RWPE2 (cell line): ENCODE results near the gene RANBP3L.

Experiments
- ATAC-seq: fragments of 200-7000 bp; cut with Tn5 transposase; 3 replicates; pipeline ENCODE4 v1.9.1; 2021; ENCODE audit warnings: low read depth
- DNase-seq: peaks from one replicate; pipeline ENCODE4 v3.0.0-alpha.2; 2020; ENCODE audit warnings: low spot score
- H3K27ac ChIP-seq: fragments of 450-650 bp; 2 replicates; pipeline ENCODE4 v1.5.1; 2017; ENCODE audit warnings: mild to moderate bottlenecking; ENCODE audit not compliant: poor library complexity, severe bottlenecking
- H3K27me3 ChIP-seq: fragments of 250-450 bp; sonication (Bioruptor Pico); 2 replicates; pipeline ENCODE4 v1.5.1; 2021; ENCODE audit warnings: mild to moderate bottlenecking, moderate library complexity; ENCODE audit not compliant: insufficient read depth, poor library complexity, severe bottlenecking
- H3K36me3 ChIP-seq: fragments of 250-450 bp; sonication (Bioruptor Pico); 2 replicates; pipeline ENCODE4 v1.5.1; 2020; ENCODE audit warnings: low read depth, mild to moderate bottlenecking, moderate library complexity
- H3K4me1 ChIP-seq: fragments of 250-450 bp; sonication (Bioruptor Pico); 2 replicates; pipeline ENCODE4 v1.5.1; 2021; ENCODE audit warnings: mild to moderate bottlenecking, moderate library complexity; ENCODE audit not compliant: insufficient read depth, poor library complexity, severe bottlenecking
- H3K4me3 ChIP-seq: fragments of 250-450 bp; sonication (Bioruptor Pico); 2 replicates; pipeline ENCODE4 v1.5.1; 2021; ENCODE audit warnings: mild to moderate bottlenecking, moderate library complexity; ENCODE audit not compliant: severe bottlenecking
- H3K9me3 ChIP-seq: fragments of 250-450 bp; sonication (Bioruptor Pico); 2 replicates; pipeline ENCODE4 v1.5.1; 2021; ENCODE audit warnings: mild to moderate bottlenecking, moderate library complexity; ENCODE audit not compliant: severe bottlenecking
- CTCF ChIP-seq: fragments of 450-650 bp; IDR thresholded peaks from one replicate; pipeline ENCODE4 v1.5.1; 2017; ENCODE audit warnings: mild to moderate bottlenecking, moderate library complexity; ENCODE audit not compliant: poor library complexity, severe bottlenecking

Gene RANBP3L

GRCh38 chr5:36242534-36243485, 58.9 kb downstream of the RANBP3L start:
- ATAC-seq (no peak), DNase-seq (no peak)
- Histone ChIP-seq H3K27me3 (no peaks in the 10 kb centered on the region), H3K4me1 (peaks cover 20% of the 10 kb centered on the region), H3K27ac (peak overlapping the region; percentile 69), H3K4me3 (peak overlapping the region; percentile 51), H3K36me3 (no peaks in the 10 kb centered on the region), H3K9me3 (no peaks in the 10 kb centered on the region)
- no peak for TF ChIP-seq CTCF

GRCh38 chr5:36241631-36242533, 59.8 kb downstream of the RANBP3L start, which contains the start of gene NADK2:
TSS of gene NADK2 (minus strand) at chr5:36241925. CDS start at chr5:36241798, 127 bp downstream.
- Histone ChIP-seq H3K36me3 (no peaks in the 10 kb centered on the region), H3K4me1 (peaks cover 25% of the 10 kb centered on the region), H3K4me3 (peak within 1 kb of the TSS; percentile 51), H3K9me3 (no peaks in the 10 kb centered on the region), H3K27ac (peak within 1 kb of the TSS; percentile 69), H3K27me3 (no peaks in the 10 kb centered on the region)
- peak; percentile 87 for TF ChIP-seq CTCF
- peak; percentile 94 for DNase-seq
- peak; percentile 83 for ATAC-seq

DNA sequence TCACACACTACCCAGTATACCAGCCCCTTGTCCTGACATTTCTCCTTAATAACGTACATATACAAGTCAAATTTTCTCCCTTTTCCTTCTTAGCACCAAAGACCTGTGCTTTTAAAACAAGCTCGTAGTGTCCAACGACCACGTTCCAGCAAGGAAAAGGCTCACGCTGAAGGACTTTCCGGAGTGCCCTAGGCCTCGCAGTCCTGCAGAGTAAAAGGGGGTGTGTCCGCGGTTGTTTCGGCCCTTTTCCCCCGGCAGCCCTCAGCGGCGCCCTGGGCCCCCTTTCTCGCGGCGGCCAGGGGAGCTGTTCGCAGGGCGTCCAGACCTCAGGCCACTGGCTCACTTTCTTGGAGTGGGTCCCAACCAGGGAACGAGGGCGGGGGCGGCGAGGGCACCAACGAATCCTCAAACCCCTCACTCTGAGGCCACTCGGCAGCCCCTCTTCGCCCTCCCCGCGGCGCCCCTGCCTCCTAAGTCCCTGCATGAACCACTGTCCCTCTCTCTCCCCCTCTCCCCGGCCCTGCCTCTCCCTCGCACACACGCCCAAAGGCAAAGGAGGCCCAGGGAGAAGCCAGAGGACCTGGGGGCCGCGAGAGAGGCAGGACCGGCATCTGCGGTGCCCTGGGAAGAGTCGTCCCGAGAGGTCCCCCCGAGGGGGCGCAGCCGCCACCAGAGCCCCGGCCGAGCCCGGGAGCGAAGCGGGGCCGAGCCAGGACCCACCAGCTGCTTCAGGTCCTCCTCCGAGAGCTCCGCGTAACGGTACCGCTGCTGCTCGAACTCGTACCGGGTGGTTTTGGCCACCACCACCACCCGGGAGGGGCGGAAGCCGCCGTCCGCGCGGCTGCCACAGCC, 60.7 kb downstream of the RANBP3L start:
- H3K36me3 ChIP-seq: no peaks in the 10 kb centered on the region
- TF ChIP-seq CTCF: no peak
- H3K27ac ChIP-seq: peak overlapping the region; percentile 69
- ATAC-seq (peak; percentile 62), DNase-seq (peak; percentile 70)
- peak overlapping the region; percentile 51 for H3K4me3 ChIP-seq
- H3K4me1 ChIP-seq: peaks cover 25% of the 10 kb centered on the region
- no peaks in the 10 kb centered on the region for H3K9me3 ChIP-seq
- no peaks in the 10 kb centered on the region for H3K27me3 ChIP-seq

DNA sequence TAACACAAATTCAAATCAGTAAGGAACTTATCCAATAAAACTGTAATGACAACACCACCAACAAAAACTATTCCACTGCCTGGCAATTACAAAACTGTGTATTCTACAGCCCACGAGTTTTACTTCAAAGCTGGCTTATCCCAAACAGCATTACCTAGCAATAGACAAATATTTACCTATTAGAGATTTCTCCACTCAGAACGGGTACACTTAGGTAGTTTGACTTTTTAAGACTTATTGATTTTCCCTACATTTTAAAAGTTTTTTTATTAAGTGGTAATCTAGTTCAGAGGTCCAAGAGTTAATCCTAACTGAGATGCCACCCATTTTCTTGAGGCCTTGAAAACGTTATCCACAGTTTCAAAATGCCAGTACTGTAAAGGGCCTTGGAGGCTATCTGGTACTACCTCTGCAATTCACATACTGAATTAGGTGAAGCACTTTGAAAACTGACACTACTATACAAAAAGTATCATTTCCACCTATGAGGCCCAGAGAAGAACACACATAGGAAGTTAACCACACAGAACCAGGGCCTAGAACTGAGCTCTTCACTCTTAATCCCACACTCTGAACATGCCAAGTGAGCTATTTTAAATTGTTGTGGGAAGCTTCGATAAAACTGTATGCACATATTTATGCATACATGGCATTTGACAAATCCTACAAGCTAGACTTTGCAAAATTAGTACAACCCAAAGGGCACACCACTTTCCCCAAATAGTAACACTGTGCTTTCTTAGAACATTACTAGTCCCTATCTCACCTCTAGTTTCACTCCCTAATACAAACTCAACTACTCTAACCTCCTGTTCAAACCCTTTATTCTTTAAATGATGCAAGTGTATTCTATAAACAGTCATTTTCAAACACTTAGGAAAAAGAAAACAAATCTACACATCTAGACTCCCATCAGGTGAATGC, 62.1 kb downstream of the RANBP3L start:
- no peak for TF ChIP-seq CTCF
- H3K4me3 ChIP-seq: no peak overlapping the region
- peak overlapping the region; percentile 69 for H3K27ac ChIP-seq
- ATAC-seq (no peak), DNase-seq (no peak)
- peaks cover 25% of the 10 kb centered on the region for H3K4me1 ChIP-seq
- H3K27me3 ChIP-seq: no peaks in the 10 kb centered on the region
- no peaks in the 10 kb centered on the region for H3K9me3 ChIP-seq
- no peaks in the 10 kb centered on the region for H3K36me3 ChIP-seq
